GM19025 (cell line): ENCODE measurements around the gene ACAN.

ENCODE experiments used
- ATAC-seq: cut with Tn5 transposase; IDR thresholded peaks from one replicate; pipeline ENCODE4 v1.9.1; 2021; ENCODE audit warnings: mild to moderate bottlenecking, low read depth, moderate library complexity; ENCODE audit not compliant: unreplicated experiment

The ACAN gene

GRCh38 chr15:88898736-88899135 is 95.5 kb downstream of the ACAN start:
- no peak for ATAC-seq

- no peak for ATAC-seq
These were observed 96.0 kb downstream of the ACAN start for GRCh38 chr15:88899251-88899650.

- ATAC-seq, result no peak
These were observed 97.2 kb downstream of the ACAN start for GRCh38 chr15:88900309-88900981.

GRCh38 chr15:88900982-88901418 is 97.8 kb downstream of the ACAN start:
- no peak for ATAC-seq

- no peak for ATAC-seq
These were observed 98.4 kb downstream of the ACAN start for GRCh38 chr15:88901508-88902220.

- ATAC-seq, result no peak
These were observed 99.1 kb downstream of the ACAN start for GRCh38 chr15:88902221-88902835.

- ATAC-seq, result no peak
These were observed 99.6 kb downstream of the ACAN start for GRCh38 chr15:88902846-88903245.

GRCh38 chr15:88904257-88904623 is 101.0 kb downstream of the ACAN start:
- no peak for ATAC-seq

GRCh38 chr15:88904624-88905327 is 101.5 kb downstream of the ACAN start:
- ATAC-seq, result peak; percentile 73

- ATAC-seq, result no peak
These were observed 102.3 kb downstream of the ACAN start for GRCh38 chr15:88905576-88905975.

- no peak for ATAC-seq
These were observed 102.9 kb downstream of the ACAN start for GRCh38 chr15:88906130-88906529.

GRCh38 chr15:88906551-88906950 is 103.3 kb downstream of the ACAN start:
- ATAC-seq, result no peak

- no peak for ATAC-seq
These were observed 103.9 kb downstream of the ACAN start for GRCh38 chr15:88907111-88907510.

GRCh38 chr15:88908123-88908522 is 104.9 kb downstream of the ACAN start:
- ATAC-seq, result no peak

- no peak for ATAC-seq
These were observed 105.7 kb downstream of the ACAN start for GRCh38 chr15:88908697-88909621.

GRCh38 chr15:88909956-88910831 is 107.0 kb downstream of the ACAN start:
- ATAC-seq, result no peak

GRCh38 chr15:88911766-88912118 is 108.5 kb downstream of the ACAN start:
- ATAC-seq, result no peak

- no peak for ATAC-seq
These were observed 109.3 kb downstream of the ACAN start for GRCh38 chr15:88912500-88912921.
